Smooth muscle cell (in vitro differentiated cells): ENCODE measurements around the gene ZBTB3. TPM values are rescaled to one million over a fixed set of nuclear protein-coding genes. Genes with fewer than 3 reads are reported as not detected.

ENCODE experiments used
- DNase-seq: peaks from one replicate; lab custom pipeline; 2025; ENCODE audit not compliant: unreplicated experiment; lab: John Stamatoyannopoulos, UW
- H2AFZ ChIP-seq: fragments of 200-600 bp; sonication (generic); 2 replicates; pipeline ENCODE4 v1.6.0; 2016; ENCODE audit warnings: antibody characterized with exemption, low read depth, mild to moderate bottlenecking
- H3F3A ChIP-seq: fragments of 200-600 bp; sonication (generic); 2 replicates; pipeline ENCODE4 v1.6.0; 2017; ENCODE audit warnings: antibody characterized with exemption, low read depth
- H3K27ac ChIP-seq: fragments of 200-600 bp; sonication (generic); 2 replicates; pipeline ENCODE4 v1.5.1; 2016; ENCODE audit warnings: low read depth, mild to moderate bottlenecking
- H3K27me3 ChIP-seq: fragments of 200-600 bp; sonication (generic); 2 replicates; pipeline ENCODE4 v1.6.1; 2016; ENCODE audit warnings: low read depth, mild to moderate bottlenecking
- H3K36me3 ChIP-seq: fragments of 200-600 bp; sonication (generic); 2 replicates; pipeline ENCODE4 v1.5.1; 2016; ENCODE audit warnings: low read depth
- H3K4me1 ChIP-seq: fragments of 200-600 bp; sonication (generic); 2 replicates; pipeline ENCODE4 v1.5.1; 2016; ENCODE audit warnings: low read depth
- H3K4me2 ChIP-seq: fragments of 200-600 bp; sonication (generic); 2 replicates; pipeline ENCODE4 v1.6.0; 2016; ENCODE audit warnings: mild to moderate bottlenecking
- H3K4me3 ChIP-seq: fragments of 200-600 bp; sonication (generic); 2 replicates; pipeline ENCODE4 v1.5.1; 2016; ENCODE audit warnings: mild to moderate bottlenecking
- H3K79me2 ChIP-seq: fragments of 200-600 bp; sonication (generic); 2 replicates; pipeline ENCODE4 v1.6.0; 2016; ENCODE audit warnings: low read depth, mild to moderate bottlenecking
- H3K9ac ChIP-seq: fragments of 200-600 bp; sonication (generic); 2 replicates; pipeline ENCODE4 v1.6.0; 2016; ENCODE audit warnings: low read depth
- H3K9me3 ChIP-seq: fragments of 200-600 bp; sonication (generic); replicated peaks from 2 replicates; pipeline ENCODE4 v1.5.1; 2016; ENCODE audit warnings: low read depth
- H4K20me1 ChIP-seq: fragments of 200-600 bp; sonication (generic); 2 replicates; pipeline ENCODE4 v1.6.0; 2016; ENCODE audit warnings: low read depth
- WGBS: methylation state at CpG from one replicate; pipeline ENCODE4 v1.1.7; 2016; ENCODE audit warnings: low lambda C conversion rate; 5-methylcytosine and 5-hydroxymethylcytosine counted together
- polyA plus RNA-seq: library from polyadenylated mRNA; unstranded; fragments of >200 nt; fragmentation: Nextera tagmentation; extraction: Ambion mirVana; gene quantifications from 2 replicates; pipeline ENCODE4 v1.2.1, GENCODE V29; 2016
- total RNA-seq: library from RNA; depleted of rRNA; stranded (reverse); fragments of >200 nt; gene quantifications from 2 replicates; pipeline ENCODE4 v1.2.3, GENCODE V29; 2014
- TF ChIP-seq, protein P1 (sequence below): fragments of 200-600 bp; sonication (generic); IDR thresholded peaks from 2 replicates; pipeline ENCODE4 v1.5.1; 2017; ENCODE audit warnings: borderline replicate concordance, mild to moderate bottlenecking, antibody characterized with exemption; ENCODE audit not compliant: insufficient read depth, poor library complexity, severe bottlenecking

ZBTB3 gene
- total and polyA plus RNA-seq, 2 experiments from 2014 or later, result 3.3 to 3.6 TPM

DNA sequence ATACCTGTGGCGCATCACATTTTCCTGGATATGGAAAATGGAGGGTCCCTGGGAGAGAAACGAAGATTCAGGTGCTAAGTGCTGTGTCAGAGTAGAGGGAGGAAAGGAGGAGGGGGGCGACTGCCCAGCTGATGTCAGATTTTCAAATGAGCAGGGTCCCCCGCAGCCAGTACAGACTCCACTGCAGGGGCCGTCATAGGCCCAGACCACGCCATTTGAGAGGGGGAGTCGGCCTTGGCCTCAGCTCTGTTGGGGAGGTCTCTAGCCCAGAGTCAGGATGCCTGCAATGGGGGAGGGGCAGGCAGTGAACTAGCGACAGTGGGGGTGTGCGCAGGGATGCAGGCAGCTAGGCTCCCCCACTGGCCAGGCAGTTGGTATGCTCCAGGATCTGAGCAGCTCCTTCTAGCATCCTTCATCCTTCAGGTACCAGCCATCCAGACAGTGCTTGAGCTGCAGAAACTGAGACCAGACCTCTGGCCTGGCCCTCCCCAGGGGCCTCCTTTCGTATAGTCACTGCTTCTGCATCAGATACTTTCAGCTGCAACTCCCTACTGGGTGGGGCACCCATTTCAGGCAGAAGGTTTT lies 46.6 kb downstream of the ZBTB3 start, which contains the start of the genes BSCL2 and GNG3:
Gene BSCL2, minus strand, starts transcription at position 148 of the 585 bp plus-strand sequence. CDS start 229 bp downstream, outside the sequence.
Gene GNG3, plus strand, starts transcription at position 400 of the 585 bp plus-strand sequence. CDS start 620 bp downstream, outside the sequence.
- TF ChIP-seq, protein P1, sequence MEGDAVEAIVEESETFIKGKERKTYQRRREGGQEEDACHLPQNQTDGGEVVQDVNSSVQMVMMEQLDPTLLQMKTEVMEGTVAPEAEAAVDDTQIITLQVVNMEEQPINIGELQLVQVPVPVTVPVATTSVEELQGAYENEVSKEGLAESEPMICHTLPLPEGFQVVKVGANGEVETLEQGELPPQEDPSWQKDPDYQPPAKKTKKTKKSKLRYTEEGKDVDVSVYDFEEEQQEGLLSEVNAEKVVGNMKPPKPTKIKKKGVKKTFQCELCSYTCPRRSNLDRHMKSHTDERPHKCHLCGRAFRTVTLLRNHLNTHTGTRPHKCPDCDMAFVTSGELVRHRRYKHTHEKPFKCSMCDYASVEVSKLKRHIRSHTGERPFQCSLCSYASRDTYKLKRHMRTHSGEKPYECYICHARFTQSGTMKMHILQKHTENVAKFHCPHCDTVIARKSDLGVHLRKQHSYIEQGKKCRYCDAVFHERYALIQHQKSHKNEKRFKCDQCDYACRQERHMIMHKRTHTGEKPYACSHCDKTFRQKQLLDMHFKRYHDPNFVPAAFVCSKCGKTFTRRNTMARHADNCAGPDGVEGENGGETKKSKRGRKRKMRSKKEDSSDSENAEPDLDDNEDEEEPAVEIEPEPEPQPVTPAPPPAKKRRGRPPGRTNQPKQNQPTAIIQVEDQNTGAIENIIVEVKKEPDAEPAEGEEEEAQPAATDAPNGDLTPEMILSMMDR, result no peak
- H2AFZ ChIP-seq, result no peak within 1 kb of the TSS
- no peak for DNase-seq
- peak within 1 kb of the TSS; percentile 70 for H3K4me3 ChIP-seq
- no peaks in the 10 kb centered on the region for H3K9me3 ChIP-seq
- WGBS, result 20% methylated on average over 10 of the region's 10 CpGs
- no peaks in the 10 kb centered on the region for H3K36me3 ChIP-seq
- H3K27me3 ChIP-seq, result no peaks in the 10 kb centered on the region
- H4K20me1 ChIP-seq, result no peaks in the 10 kb centered on the region
- H3K4me1 ChIP-seq, result peaks cover 37% of the 10 kb centered on the region
- H3F3A ChIP-seq, result peaks cover 43% of the 10 kb centered on the region
- H3K9ac ChIP-seq, result peak within 1 kb of the TSS; percentile 97
- H3K79me2 ChIP-seq, result peaks cover 20% of the 10 kb centered on the region
- H3K27ac ChIP-seq, result peak within 1 kb of the TSS; percentile 98
- peak within 1 kb of the TSS; percentile 98 for H3K4me2 ChIP-seq

DNA sequence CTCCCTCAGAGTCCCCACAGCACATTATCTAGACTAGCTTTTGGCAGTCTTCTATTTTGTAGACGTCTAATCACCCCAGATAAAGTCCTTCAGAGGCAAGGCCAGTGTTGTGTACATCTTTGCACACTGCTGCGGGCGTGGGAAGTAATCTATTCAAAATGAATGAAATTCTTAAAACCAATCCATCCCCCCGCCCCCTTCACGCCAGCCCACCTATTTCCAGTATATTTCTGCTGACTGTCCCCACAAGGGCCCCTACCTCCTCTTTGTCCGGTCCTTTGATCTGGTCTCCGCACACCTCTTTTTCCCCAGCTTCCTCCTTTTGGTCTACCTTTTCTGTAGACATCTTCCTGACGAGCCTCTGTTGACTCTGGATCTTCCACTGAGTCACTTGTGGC lies 47.1 kb downstream of the ZBTB3 start:
- no peak overlapping the region for H2AFZ ChIP-seq
- H3K27me3 ChIP-seq, result no peaks in the 10 kb centered on the region
- H3K27ac ChIP-seq, result peak overlapping the region; percentile 69
- TF ChIP-seq, protein P1, result no peak
- H3K4me1 ChIP-seq, result peaks cover 37% of the 10 kb centered on the region
- H4K20me1 ChIP-seq, result no peaks in the 10 kb centered on the region
- peak overlapping the region; percentile 70 for H3K4me3 ChIP-seq
- peaks cover 20% of the 10 kb centered on the region for H3K79me2 ChIP-seq
- peak overlapping the region; percentile 98 for H3K4me2 ChIP-seq
- peak overlapping the region; percentile 31 for H3K9ac ChIP-seq
- no peaks in the 10 kb centered on the region for H3K36me3 ChIP-seq
- WGBS, result 30% methylated on average over 8 of the region's 8 CpGs
- no peaks in the 10 kb centered on the region for H3K9me3 ChIP-seq
- H3F3A ChIP-seq, result peaks cover 43% of the 10 kb centered on the region
- DNase-seq, result no peak

DNA sequence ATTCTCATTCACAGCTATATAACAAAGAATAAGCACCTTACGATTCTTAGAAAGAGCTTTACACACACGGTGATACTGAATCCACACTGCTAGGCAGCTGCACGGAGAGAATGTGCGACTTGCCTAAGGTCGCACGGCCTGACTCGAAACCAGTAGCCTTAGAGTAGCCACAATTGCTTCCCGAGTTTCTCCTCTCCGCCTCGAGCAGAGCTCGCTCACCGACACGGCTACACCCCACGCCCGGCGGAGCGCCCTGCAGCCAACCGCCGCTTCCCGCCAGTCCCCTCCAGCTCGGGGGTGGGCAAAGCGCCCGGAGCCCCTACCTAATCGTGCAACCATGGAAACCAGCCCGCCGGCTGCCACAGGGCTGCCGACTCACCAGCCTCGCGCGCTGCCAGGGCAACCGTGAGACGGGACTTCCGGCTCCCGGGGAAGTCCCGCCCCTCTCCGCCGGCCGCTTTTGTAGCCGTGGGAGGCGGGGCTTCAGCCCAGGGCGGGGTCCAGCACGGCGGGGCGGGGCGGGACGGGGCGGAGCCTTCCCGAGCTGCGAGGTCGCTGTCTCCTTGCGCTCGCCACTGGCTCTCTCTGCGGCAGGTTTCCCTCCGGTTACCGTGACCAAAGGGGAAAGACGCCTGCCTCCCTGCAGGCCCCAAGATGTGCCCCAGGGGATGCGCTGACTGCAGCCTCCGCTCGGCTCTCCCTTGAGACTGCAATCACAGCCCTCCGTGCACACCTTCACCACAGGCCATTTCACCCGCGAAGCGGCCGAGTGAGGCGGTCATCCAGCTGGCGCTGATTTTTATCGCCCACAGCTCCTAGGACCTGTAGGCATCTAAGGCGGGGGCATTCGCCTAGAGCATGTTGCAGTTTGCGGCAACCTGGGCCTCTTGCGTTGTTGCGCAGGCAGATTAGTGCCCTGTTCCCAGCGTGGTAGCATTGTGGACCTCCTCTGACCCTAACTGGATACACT lies 47.8 kb downstream of the ZBTB3 start:
- H3K4me3 ChIP-seq, result peak overlapping the region; percentile 70
- DNase-seq, result peak; percentile 91
- H3K4me1 ChIP-seq, result peaks cover 37% of the 10 kb centered on the region
- H3F3A ChIP-seq, result peaks cover 40% of the 10 kb centered on the region
- H3K9ac ChIP-seq, result peak overlapping the region; percentile 95
- peaks cover 20% of the 10 kb centered on the region for H3K79me2 ChIP-seq
- H3K36me3 ChIP-seq, result no peaks in the 10 kb centered on the region
- H2AFZ ChIP-seq, result peak overlapping the region; percentile 34
- peak overlapping the region; percentile 99 for H3K27ac ChIP-seq
- WGBS, result 2% methylated on average over 67 of the region's 73 CpGs
- no peaks in the 10 kb centered on the region for H3K9me3 ChIP-seq
- no peaks in the 10 kb centered on the region for H3K27me3 ChIP-seq
- H3K4me2 ChIP-seq, result peak overlapping the region; percentile 98
- H4K20me1 ChIP-seq, result no peaks in the 10 kb centered on the region
- TF ChIP-seq, protein P1, result no peak
